ENCODE data around the gene PRMT2.

PRMT2 gene

DNA sequence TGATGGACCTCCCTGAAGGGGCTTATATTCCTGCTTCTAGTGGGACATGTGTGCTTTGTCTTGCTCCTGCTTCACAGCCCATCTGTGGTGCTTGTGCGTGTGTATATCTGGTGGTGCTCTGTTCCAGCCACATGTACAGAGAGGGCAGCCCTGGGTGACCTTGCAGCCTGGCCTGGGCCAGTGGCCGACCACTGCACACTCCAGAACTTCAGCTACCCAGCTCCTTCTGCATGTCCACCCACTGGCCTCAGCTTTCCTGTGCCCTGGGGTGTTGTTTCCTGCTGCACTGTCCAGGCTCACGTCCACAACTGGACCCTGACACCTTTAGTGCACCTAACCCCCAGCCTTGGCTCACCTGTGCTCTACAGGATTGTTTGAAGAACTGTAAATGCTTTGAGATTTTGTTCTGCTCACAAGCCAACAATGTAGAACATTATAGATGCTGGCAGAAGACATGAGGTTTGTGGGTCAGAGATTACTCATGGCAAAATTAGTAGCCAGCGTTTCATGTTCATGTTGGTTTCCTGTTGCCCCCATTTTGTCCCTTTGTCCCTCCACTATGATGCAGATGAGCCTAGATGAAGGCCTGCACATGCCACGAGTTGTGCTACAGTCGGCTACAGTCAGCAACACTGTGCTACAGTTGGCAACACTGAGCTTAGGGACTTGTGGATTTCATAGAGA lies 25.3 kb upstream of the PRMT2 start:
- TF ChIP-seq, protein P1, sequence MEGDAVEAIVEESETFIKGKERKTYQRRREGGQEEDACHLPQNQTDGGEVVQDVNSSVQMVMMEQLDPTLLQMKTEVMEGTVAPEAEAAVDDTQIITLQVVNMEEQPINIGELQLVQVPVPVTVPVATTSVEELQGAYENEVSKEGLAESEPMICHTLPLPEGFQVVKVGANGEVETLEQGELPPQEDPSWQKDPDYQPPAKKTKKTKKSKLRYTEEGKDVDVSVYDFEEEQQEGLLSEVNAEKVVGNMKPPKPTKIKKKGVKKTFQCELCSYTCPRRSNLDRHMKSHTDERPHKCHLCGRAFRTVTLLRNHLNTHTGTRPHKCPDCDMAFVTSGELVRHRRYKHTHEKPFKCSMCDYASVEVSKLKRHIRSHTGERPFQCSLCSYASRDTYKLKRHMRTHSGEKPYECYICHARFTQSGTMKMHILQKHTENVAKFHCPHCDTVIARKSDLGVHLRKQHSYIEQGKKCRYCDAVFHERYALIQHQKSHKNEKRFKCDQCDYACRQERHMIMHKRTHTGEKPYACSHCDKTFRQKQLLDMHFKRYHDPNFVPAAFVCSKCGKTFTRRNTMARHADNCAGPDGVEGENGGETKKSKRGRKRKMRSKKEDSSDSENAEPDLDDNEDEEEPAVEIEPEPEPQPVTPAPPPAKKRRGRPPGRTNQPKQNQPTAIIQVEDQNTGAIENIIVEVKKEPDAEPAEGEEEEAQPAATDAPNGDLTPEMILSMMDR (IDR thresholded peaks at IDR 0.05), result no peak
- Mint-ChIP-seq H3K4me3 (no peak overlapping the region), H3K27ac (no peak overlapping the region), H3K4me1 (peaks cover 4% of the 10 kb centered on the region), H3K27me3 (ENCODE audit: low read depth, poor library complexity) (peaks cover 27% of the 10 kb centered on the region), H3K36me3 (ENCODE audit: low read depth) (no peaks in the 10 kb centered on the region), H3K9me3 (peaks cover 38% of the 10 kb centered on the region)
- no peak for DNase-seq

DNA sequence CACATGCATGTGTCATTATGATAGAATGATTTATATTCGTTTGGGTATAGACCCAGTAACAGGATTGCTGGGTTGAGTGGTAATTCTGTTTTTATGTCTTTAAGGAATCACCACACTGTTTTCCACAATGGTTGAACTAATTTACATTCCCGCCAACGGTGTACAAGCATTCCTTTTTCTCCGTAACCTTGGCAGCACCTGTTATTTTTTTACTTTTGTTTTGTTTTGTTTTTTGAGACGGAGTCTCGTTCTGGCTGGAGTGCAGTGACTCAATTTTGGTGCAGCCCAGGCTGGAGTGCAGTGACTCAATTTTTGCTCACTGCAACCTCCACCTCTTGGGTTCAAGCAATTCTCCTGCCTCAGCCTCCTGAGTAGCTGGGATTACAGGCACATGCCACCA lies 22.1 kb upstream of the PRMT2 start:
- H3K4me3 Mint-ChIP-seq, result no peak overlapping the region
- no peak for DNase-seq
- H3K27ac Mint-ChIP-seq, result no peak overlapping the region
- H3K9me3 Mint-ChIP-seq, result peaks cover 38% of the 10 kb centered on the region
- TF ChIP-seq, protein P1 (IDR thresholded peaks at IDR 0.05), result no peak
- H3K36me3 Mint-ChIP-seq (ENCODE audit: low read depth), result no peaks in the 10 kb centered on the region
- peaks cover 30% of the 10 kb centered on the region for H3K27me3 Mint-ChIP-seq (ENCODE audit: low read depth, poor library complexity)
- H3K4me1 Mint-ChIP-seq, result no peaks in the 10 kb centered on the region

DNA sequence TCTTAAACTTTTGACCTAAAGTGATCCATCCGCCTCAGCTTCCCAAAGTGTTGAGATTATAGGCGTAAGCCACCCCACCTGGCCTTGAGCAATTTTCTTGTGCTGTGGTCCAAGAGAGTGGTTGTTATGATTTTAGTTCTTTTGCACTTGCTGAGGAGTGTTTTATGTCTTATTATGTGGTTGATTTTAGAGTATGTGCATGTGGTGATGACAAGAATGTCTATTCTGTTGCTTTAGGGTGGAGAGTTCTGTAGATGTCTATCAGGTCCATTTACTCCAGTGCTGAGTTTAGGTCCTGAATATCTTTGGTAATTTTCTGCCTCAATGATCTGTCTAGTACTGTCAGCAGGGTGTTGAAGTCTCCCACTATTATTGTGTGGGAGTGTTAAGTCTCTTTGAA lies 19.4 kb upstream of the PRMT2 start:
- H3K27me3 Mint-ChIP-seq (ENCODE audit: low read depth, poor library complexity), result peaks cover 18% of the 10 kb centered on the region
- peaks cover 20% of the 10 kb centered on the region for H3K9me3 Mint-ChIP-seq
- H3K36me3 Mint-ChIP-seq (ENCODE audit: low read depth), result no peaks in the 10 kb centered on the region
- TF ChIP-seq, protein P1 (IDR thresholded peaks at IDR 0.05), result no peak
- no peak for DNase-seq
- H3K4me3 Mint-ChIP-seq, result no peak overlapping the region
- no peaks in the 10 kb centered on the region for H3K4me1 Mint-ChIP-seq
- no peak overlapping the region for H3K27ac Mint-ChIP-seq

DNA sequence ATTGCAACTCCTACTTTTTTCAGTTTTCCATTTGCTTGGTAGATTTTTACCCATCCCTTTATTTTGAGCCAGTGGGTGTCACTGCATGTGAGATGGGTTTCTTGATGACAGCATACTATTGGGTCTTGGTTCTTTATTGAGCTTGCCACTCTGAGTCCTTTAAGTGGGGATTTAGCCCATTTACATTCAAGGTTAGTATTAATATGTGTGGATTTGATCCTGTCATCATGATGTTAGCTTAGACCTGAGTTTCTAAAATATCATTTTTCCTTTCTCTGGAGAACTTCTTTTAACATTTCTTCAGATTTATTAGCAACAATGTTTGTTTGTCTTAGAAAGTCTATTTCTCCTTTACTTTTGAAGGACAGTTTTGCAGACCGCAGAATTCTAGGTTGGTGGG lies 18.8 kb upstream of the PRMT2 start:
- no peaks in the 10 kb centered on the region for H3K4me1 Mint-ChIP-seq
- no peaks in the 10 kb centered on the region for H3K36me3 Mint-ChIP-seq (ENCODE audit: low read depth)
- no peak for DNase-seq
- peaks cover 18% of the 10 kb centered on the region for H3K27me3 Mint-ChIP-seq (ENCODE audit: low read depth, poor library complexity)
- no peak overlapping the region for H3K4me3 Mint-ChIP-seq
- TF ChIP-seq, protein P1 (IDR thresholded peaks at IDR 0.05), result no peak
- H3K27ac Mint-ChIP-seq, result no peak overlapping the region
- H3K9me3 Mint-ChIP-seq, result peaks cover 18% of the 10 kb centered on the region

DNA sequence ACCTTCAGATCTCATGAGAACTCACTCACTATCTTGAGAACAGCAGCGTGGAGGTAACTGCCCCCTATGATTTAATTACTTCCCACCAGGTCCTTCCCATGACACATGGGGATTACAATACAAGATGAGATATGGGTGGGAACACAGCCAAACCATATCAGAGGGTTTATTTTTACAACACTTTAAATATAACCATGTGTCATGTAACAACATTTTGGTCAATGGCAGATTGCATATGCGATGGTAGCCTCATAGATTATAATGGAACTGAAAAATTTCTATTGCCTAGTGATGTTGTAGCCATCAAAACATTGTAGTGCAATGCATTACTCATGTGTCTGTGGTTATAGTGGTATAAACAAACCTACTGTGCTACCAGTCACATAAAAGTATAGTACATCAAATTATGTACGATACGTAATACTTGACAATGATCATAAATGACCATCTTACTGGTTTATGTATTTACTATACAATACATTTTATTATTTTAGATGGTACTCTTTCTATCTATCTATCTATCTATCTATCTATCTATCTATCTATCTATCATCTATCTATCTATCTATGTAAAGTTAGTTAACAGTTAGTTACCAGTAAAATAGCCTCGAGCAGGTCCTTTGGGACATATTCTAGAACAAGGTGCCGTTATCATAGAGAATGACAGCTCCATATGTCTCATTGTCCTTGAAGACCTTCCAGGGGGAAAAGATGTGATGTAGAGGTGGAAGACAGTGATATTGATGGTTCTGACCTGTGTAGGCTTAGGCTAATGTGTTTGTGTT lies 18.0 kb upstream of the PRMT2 start:
- Mint-ChIP-seq H3K36me3 (ENCODE audit: low read depth) (no peaks in the 10 kb centered on the region), H3K4me1 (no peaks in the 10 kb centered on the region)
- TF ChIP-seq, protein P1 (IDR thresholded peaks at IDR 0.05), result no peak

More for the DNA sequence above, 18.0 kb upstream of the PRMT2 start:
- Mint-ChIP-seq H3K4me3 (no peak overlapping the region), H3K27ac (no peak overlapping the region), H3K27me3 (ENCODE audit: low read depth, poor library complexity) (peaks cover 18% of the 10 kb centered on the region), H3K9me3 (peaks cover 10% of the 10 kb centered on the region)
- no peak for DNase-seq

Data from nephron progenitor cell (in vitro differentiated cells).